ENCODE results near the gene GABRG3.

GRCh38 chr15:26968806-26969205 is 2.2 kb upstream of the GABRG3 start:
- TF ChIP-seq, protein P1, sequence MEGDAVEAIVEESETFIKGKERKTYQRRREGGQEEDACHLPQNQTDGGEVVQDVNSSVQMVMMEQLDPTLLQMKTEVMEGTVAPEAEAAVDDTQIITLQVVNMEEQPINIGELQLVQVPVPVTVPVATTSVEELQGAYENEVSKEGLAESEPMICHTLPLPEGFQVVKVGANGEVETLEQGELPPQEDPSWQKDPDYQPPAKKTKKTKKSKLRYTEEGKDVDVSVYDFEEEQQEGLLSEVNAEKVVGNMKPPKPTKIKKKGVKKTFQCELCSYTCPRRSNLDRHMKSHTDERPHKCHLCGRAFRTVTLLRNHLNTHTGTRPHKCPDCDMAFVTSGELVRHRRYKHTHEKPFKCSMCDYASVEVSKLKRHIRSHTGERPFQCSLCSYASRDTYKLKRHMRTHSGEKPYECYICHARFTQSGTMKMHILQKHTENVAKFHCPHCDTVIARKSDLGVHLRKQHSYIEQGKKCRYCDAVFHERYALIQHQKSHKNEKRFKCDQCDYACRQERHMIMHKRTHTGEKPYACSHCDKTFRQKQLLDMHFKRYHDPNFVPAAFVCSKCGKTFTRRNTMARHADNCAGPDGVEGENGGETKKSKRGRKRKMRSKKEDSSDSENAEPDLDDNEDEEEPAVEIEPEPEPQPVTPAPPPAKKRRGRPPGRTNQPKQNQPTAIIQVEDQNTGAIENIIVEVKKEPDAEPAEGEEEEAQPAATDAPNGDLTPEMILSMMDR (IDR thresholded peaks at IDR 0.05): no peak
- no peak for TF ChIP-seq POLR2A (IDR thresholded peaks at IDR 0.05)

All from heart left ventricle (tissue), 13 donors.